HEK293 (cell line): ENCODE measurements around the gene SPATA33.

Experiments
- CTCF ChIA-PET: fragments of 350-600 bp; formaldehyde crosslinking; extraction: SDS; loops from one replicate; lab custom pipeline; 2021; ENCODE audit warnings: antibody characterized with exemption; lab: Yijun Ruan, JAX
- POLR2A ChIA-PET: fragments of 300-600 bp; formaldehyde crosslinking; extraction: SDS; loops from one replicate; lab custom pipeline; 2020; ENCODE audit warnings: antibody characterized with exemption, inconsistent platforms; lab: Yijun Ruan, JAX
- H3K27ac ChIP-seq: fragments of 200-500 bp; sonication (Bioruptor generic); 2 replicates; pipeline ENCODE4 v1.5.1; 2014; ENCODE audit warnings: low read depth, low read length, control low read depth, inconsistent platforms; ENCODE audit errors: extremely low read depth
- H3K36me3 ChIP-seq, 2 experiments: fragments of 200-500 bp in 1 of 2; sonication (Bioruptor generic) in 1 of 2; 1 replicate in 1 of 2; 2 replicates in 1 of 2; pipeline ENCODE4 v1.5.1; 2014 to 2017; ENCODE audit warnings: inconsistent platforms in 2 of 2, low read length in 2 of 2; ENCODE audit not compliant: control insufficient read depth in 2 of 2, insufficient read depth in 1 of 2
- H3K4me1 ChIP-seq: fragments of 200-500 bp; sonication (Bioruptor generic); 2 replicates; pipeline ENCODE4 v1.5.1; 2014; ENCODE audit warnings: mild to moderate bottlenecking, low read length, inconsistent platforms; ENCODE audit not compliant: control insufficient read depth, insufficient read depth
- H3K4me3 ChIP-seq: 2 replicates; pipeline ENCODE4 v1.5.1; 2011; ENCODE audit warnings: low read depth, mild to moderate bottlenecking, control low read depth, low read length, moderate library complexity
- H3K9me3 ChIP-seq: fragments of 200-500 bp; sonication (Bioruptor generic); 2 replicates; pipeline ENCODE4 v1.5.1; 2014; ENCODE audit warnings: low read depth, low read length, inconsistent platforms; ENCODE audit not compliant: control insufficient read depth, insufficient read depth
- EGR2 ChIP-seq: fragments of 450-650 bp; formaldehyde crosslinking; IDR thresholded peaks from 2 replicates; pipeline ENCODE4 v1.5.1; 2016; ENCODE audit warnings: low read depth, missing biosample characterization, missing genetic modification characterization
- KLF9 ChIP-seq: fragments of 450-650 bp; formaldehyde crosslinking; IDR thresholded peaks from 2 replicates; pipeline ENCODE4 v1.5.1; 2016; ENCODE audit warnings: missing biosample characterization, missing genetic modification characterization, low read depth
- MZF1 ChIP-seq: fragments of 450-650 bp; formaldehyde crosslinking; IDR thresholded peaks from 2 replicates; pipeline ENCODE4 v1.5.1; 2017; ENCODE audit warnings: missing biosample characterization, missing genetic modification characterization, borderline replicate concordance
- SP7 ChIP-seq: fragments of 450-650 bp; formaldehyde crosslinking; IDR thresholded peaks from 2 replicates; pipeline ENCODE4 v1.5.1; 2016; ENCODE audit warnings: missing biosample characterization, missing genetic modification characterization
- ZFP3 ChIP-seq: fragments of 450-650 bp; formaldehyde crosslinking; IDR thresholded peaks from 2 replicates; pipeline ENCODE4 v1.5.1; 2016; ENCODE audit warnings: low read depth, missing biosample characterization, missing genetic modification characterization
- ZFP41 ChIP-seq: fragments of 450-650 bp; formaldehyde crosslinking; IDR thresholded peaks from 2 replicates; pipeline ENCODE4 v1.5.1; 2016; ENCODE audit warnings: missing biosample characterization, missing genetic modification characterization, borderline replicate concordance
- ZNF23 ChIP-seq: fragments of 450-650 bp; formaldehyde crosslinking; IDR thresholded peaks from 2 replicates; pipeline ENCODE4 v1.5.1; 2016; ENCODE audit warnings: missing biosample characterization, missing genetic modification characterization, borderline replicate concordance
- ZNF354C ChIP-seq: fragments of 450-650 bp; formaldehyde crosslinking; IDR thresholded peaks from 2 replicates; pipeline ENCODE4 v1.5.1; 2016; ENCODE audit warnings: missing biosample characterization, missing genetic modification characterization, low read depth, borderline replicate concordance
- ZNF416 ChIP-seq: fragments of 450-650 bp; formaldehyde crosslinking; IDR thresholded peaks from 2 replicates; pipeline ENCODE4 v1.5.1; 2016; ENCODE audit warnings: missing biosample characterization, missing genetic modification characterization
- ZNF596 ChIP-seq: fragments of 450-650 bp; IDR thresholded peaks from 2 replicates; pipeline ENCODE4 v1.5.0; 2018; ENCODE audit warnings: missing biosample characterization, mild to moderate bottlenecking, missing genetic modification characterization, moderate library complexity
- ZNF664 ChIP-seq: fragments of 450-650 bp; formaldehyde crosslinking; IDR thresholded peaks from 2 replicates; pipeline ENCODE4 v1.5.1; 2016; ENCODE audit warnings: missing biosample characterization, missing genetic modification characterization
- ZNF791 ChIP-seq: fragments of 450-650 bp; formaldehyde crosslinking; IDR thresholded peaks from 2 replicates; pipeline ENCODE4 v1.5.1; 2016; ENCODE audit warnings: missing biosample characterization, missing genetic modification characterization
- TF ChIP-seq, protein P1 (sequence below): fragments of 450-650 bp; formaldehyde crosslinking; IDR thresholded peaks from 2 replicates; pipeline ENCODE4 v1.5.1; 2016; ENCODE audit warnings: missing biosample characterization, missing genetic modification characterization
- TF ChIP-seq, protein P2 (sequence below): fragments of 450-650 bp; formaldehyde crosslinking; IDR thresholded peaks from 2 replicates; pipeline ENCODE4; 2016; ENCODE audit warnings: missing biosample characterization, missing genetic modification characterization

SPATA33 gene

DNA sequence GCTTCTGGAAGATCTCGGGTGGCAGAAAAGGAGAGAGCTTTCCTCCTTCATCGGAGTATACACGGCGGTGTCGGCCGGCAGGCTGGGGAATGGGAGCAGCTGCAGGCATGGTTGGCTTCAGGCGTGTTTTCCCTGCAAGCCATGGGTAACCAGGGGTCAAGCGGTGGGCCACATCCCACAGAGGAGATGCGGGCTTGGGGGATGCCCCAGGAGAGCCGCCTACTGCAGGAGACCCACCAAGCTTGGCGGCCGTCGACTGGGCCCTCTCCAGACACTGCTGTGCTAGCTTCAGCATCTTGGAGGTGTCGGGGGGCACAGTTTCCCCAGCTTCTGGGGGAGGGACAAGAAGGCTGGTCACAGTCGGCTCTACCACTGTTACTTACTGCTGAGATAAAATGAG lies 58.9 kb downstream of the SPATA33 start:
- ChIA-PET CTCF (interaction anchor here (1.1 to 3.0 kb wide), 2 partner anchors 11 to 14 kb away, joined by 3 to 18 read pairs; no protein-coding TSS in a partner anchor), POLR2A (no interaction called here)
- H3K4me1 ChIP-seq: no peaks in the 10 kb centered on the region
- H3K4me3 ChIP-seq: no peak overlapping the region
- peaks cover 0 to 28% of the 10 kb centered on the region in 2 experiments; a peak in 2 of 3 replicates for H3K36me3 ChIP-seq
- no peak overlapping the region for H3K27ac ChIP-seq
- H3K9me3 ChIP-seq: no peaks in the 10 kb centered on the region
- TF ChIP-seq, protein P1, sequence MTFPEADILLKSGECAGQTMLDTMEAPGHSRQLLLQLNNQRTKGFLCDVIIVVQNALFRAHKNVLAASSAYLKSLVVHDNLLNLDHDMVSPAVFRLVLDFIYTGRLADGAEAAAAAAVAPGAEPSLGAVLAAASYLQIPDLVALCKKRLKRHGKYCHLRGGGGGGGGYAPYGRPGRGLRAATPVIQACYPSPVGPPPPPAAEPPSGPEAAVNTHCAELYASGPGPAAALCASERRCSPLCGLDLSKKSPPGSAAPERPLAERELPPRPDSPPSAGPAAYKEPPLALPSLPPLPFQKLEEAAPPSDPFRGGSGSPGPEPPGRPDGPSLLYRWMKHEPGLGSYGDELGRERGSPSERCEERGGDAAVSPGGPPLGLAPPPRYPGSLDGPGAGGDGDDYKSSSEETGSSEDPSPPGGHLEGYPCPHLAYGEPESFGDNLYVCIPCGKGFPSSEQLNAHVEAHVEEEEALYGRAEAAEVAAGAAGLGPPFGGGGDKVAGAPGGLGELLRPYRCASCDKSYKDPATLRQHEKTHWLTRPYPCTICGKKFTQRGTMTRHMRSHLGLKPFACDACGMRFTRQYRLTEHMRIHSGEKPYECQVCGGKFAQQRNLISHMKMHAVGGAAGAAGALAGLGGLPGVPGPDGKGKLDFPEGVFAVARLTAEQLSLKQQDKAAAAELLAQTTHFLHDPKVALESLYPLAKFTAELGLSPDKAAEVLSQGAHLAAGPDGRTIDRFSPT (tag by site-specific recombination): no peak
- no peak for TF ChIP-seq ZNF416 (tag by site-specific recombination)

DNA sequence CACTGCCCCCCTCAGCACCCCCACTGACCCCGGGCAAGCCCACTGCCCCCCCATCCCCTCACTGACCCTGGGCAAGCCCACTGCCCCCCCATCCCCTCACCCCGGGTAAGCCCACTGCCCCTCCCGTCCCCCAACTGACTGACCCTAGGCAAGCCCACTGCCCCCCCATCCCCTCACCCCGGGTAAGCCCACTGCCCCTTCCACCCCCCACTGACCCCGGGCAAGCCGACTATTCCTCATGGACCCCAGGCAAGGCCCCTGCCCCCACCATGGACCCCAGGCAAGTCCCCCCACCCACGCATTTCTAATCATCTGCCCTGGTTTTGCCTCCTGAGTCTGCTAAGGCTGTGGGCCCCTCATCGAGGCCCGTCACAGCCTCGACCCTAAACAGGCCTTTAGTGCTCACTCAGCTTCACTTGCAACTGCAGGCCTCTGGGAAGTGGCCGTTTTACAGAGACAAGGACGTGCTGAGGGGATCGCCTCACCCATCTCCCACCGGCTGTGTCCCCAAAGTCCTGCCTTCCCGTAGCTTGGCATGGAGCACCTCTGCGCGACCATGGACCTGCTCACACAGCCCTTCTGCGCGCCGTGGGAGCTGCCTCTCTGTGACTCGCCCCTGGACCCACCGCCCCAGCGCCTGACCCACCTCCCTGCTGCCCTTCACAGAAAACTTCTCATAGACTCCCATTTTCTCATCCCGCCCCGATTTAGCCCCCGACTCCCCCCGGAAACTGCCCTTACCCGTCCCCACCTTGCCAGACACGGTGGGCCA lies 59.5 kb downstream of the SPATA33 start:
- Histone ChIP-seq H3K4me1 (no peaks in the 10 kb centered on the region), H3K4me3 (no peak overlapping the region), H3K27ac (no peak overlapping the region), H3K9me3 (no peaks in the 10 kb centered on the region), H3K36me3 (peaks cover 0 to 28% of the 10 kb centered on the region in 2 experiments; a peak in 2 of 3 replicates)
- TF ChIP-seq MZF1 (tag by site-specific recombination) (no peak), ZNF354C (no peak), ZNF664 (tag by site-specific recombination) (no peak), SP7 (no peak), ZNF596 (tag by site-specific recombination) (no peak), ZNF791 (tag by site-specific recombination) (no peak), ZFP41 (tag by site-specific recombination) (no peak), EGR2 (tag by site-specific recombination) (no peak), ZFP3 (tag by site-specific recombination) (no peak), KLF9 (tag by site-specific recombination) (no peak), ZNF23 (no peak)
- TF ChIP-seq, protein P1 (tag by site-specific recombination): no peak
- TF ChIP-seq, protein P2, sequence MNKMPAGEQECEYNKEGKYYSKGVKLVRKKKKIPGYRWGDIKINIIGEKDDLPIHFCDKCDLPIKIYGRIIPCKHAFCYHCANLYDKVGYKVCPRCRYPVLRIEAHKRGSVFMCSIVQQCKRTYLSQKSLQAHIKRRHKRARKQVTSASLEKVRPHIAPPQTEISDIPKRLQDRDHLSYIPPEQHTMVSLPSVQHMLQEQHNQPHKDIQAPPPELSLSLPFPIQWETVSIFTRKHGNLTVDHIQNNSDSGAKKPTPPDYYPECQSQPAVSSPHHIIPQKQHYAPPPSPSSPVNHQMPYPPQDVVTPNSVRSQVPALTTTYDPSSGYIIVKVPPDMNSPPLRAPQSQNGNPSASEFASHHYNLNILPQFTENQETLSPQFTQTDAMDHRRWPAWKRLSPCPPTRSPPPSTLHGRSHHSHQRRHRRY (tag by site-specific recombination): no peak
- CTCF ChIA-PET: interaction anchor here (0.6 to 3.0 kb wide), 3 partner anchors 11 to 156 kb away, joined by 3 to 18 read pairs (median 3); partner anchors contain the start of gene TCF25
- POLR2A ChIA-PET: interaction anchor here (0.7 to 1.1 kb wide), 2 partner anchors 9 to 11 kb away, joined by 3 to 4 read pairs; no protein-coding TSS in a partner anchor
